LHCN-M2 (cell line): ENCODE results near the gene CLCN5. TPM values are rescaled to one million over a fixed set of nuclear protein-coding genes. Genes with fewer than 3 reads are reported as not detected.

Experiments used
- DNase-seq: peaks from one replicate; pipeline ENCODE4 v3.0.0-alpha.2; 2012; ENCODE audit warnings: low read depth
- polyA plus RNA-seq: library from polyadenylated mRNA; unstranded; fragments of >200 nt; gene quantifications from one replicate; pipeline ENCODE4 v1.2.1, GENCODE V29; 2012; ENCODE audit warnings: missing spikeins
- total RNA-seq: library from RNA; depleted of rRNA; stranded (reverse); fragments of >200 nt; gene quantifications from 2 replicates; pipeline ENCODE4 v1.2.3, GENCODE V29; 2014; rRNA removed

Gene CLCN5
- 5.0 and 7.8 TPM in 2 replicates for total RNA-seq
- 1.5 TPM for polyA plus RNA-seq

DNA sequence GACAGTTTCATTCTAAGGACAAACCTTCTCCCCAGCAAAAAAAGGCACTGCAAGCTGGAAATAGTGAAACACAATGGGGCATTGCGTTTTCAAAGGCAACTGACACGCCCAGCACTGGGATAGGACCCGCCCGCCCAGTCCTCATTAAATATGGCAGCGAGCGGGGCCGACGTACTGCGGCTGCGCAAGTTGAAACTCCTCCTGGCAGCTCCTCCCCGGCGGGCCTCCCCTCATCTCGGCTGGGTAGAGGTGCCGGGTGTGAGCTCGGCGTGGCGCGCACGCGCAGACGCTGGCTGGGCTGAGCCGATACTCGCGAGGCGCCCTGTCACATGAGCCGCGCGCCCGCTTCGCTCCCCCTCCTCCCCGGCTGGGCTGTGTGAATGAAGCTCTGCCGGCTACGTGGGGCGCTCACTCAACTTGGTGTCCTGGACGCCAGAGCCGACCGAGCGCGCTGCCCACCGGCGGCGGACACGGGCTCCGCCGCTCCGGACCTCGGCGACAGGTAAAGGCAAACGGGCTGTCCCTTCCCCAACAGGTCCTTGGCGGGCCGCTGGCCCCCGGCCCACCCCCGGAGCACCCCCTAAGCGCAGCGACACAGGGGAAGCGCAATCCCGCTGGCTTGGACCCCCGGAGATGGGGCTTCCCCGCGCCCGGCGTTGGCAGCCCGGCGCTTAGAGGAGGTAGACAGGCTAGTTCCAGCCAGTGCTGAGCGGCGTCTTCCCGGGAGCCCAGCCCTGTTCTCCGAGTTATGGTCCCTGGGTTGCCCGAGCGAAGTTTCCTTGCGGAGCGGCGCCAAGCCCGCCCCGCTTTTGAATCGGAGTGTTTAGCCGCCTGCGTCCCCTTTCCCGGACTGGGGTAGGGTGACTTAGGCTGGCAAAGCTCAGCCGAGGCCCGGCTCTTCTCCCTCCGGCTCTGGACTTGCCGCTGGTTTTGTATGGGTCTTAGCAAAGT is at the start of gene CLCN5:
CLCN5 (plus strand) TSS at position 306 of the 951 bp plus-strand sequence. CDS start 2,703 bp downstream, outside the sequence.
- peak; percentile 91 for DNase-seq

DNA sequence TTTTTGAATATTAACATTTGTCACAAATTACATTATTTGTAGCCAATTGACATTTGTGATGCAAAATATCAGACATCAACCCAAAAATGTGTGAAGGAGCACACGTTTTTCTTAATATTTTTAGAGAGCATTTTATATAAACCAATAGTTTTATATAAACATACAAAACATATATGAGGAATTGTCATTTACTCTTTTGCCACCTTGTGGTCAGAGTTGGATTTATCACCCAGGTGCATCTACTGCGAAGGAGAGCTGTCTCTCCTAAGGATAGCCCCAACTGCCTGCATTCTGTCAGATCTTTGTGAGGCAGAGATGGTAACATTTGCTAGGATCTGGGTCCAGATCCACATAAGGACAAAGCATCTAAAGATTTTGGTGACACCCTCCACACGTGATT is 45.6 kb upstream of the CLCN5 start:
- peak; percentile 10 for DNase-seq

DNA sequence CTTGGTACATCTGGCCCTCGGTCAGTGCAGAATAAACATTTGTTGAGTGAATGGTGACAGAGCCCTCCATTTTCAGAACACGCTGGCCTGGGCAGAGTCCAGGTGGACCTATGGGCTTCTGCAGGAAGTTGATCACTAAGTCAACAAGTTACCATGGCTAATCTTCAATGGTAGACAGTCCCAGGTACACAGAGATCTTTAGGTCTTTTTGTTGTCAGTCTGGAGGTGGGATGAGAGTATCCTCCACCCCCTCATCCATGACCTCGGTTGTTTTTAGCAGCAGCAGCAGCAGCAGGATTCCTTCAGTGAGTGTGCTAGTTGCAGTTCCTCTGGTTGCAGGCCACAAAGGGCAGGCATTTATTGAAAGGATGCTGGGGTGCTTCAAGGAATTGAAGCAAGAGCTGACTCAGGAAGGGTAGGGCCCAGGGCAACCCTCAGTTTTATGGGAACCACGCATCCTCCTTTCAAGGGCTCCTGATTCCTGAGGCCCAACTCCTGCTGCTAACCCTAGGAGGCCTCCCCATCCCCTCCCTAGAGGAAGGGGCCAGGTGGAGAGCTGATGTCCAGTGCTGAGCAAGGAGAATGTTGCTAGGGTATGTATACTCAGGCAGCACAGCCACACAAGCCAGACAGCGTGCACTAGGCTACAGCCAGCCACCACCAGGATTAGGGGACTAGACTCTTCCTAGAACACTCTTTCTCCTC is 44.8 kb upstream of the CLCN5 start:
- no peak for DNase-seq

DNA sequence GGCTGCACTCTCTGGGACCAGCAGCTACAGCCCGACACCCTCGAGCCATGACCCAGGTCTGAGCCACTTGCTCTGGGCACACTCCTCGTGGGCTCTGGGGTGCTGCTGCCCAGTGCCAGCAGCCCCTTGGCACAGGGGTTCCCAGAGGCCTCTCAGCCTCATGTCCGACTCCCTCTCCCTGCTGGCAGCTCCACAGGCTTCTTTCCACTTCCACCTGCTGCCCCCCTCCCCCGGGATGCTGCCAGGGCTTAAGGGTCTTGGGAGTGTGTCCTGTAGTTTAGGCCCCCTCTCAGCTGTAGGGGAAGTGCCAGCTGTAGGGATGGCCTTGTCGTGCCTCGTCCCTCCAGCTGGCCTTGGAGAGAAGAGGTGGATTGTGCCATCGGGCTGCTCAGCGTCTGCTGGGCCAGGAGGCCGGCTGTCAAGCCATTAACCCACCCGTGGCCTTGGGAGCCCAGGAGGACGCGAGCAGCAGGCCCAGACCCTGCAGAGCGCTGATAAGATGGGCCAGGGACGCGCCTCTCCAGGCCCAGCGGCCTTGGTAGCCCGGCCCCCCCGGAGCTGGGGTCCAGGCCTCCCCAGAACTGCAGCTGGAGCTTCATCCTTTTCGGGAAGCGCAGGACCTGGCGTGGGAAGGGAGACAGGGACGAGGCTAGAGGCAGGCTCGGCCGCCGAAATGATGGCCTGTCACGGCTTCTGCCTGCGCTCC is 44.1 kb upstream of the CLCN5 start:
- DNase-seq: no peak

DNA sequence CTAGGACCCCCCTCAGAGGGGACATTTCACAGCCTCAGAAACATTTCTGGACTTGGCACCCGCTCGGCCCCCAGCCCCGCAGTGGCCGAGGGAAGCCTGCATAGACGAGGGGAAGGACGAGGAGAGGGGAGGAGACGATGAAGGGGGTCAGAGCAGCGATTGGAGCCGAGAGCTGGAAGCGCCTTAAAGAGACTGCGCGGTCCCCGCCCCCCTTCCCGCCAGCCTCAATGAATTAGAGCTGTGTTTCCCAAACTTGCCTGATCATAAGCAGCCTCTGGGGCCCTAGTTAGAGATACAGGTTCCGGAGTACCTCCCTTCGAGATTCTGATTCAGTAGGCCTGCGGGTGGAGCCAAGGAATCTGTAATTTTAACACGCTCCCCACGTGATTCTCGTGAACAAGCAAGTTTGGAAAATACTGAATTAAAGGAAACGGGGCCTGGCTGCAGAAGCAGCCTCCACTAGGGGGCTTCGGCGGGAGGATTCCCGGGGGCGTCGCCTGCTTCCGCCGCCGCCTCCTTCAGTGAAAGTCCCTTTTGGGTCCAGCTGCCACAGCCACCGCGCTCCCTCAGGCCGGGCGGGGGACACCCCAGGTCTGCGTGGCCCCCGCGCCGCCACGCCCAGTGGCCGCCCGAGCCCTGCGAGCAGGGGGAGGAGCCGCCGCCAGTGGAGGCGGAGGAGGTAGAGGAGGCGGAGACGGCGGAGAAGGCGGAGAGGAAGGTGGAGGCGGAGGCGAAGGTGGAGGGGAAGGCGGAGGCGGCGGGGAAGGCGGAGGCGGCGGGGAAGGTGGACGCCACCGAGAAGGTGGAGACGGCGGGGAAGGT is 43.4 kb upstream of the CLCN5 start, which contains the start of gene USP27X:
USP27X (plus strand) TSS at position 651 of the 822 bp plus-strand sequence. CDS start 824 bp downstream, outside the sequence.
- peak; percentile 82 for DNase-seq

DNA sequence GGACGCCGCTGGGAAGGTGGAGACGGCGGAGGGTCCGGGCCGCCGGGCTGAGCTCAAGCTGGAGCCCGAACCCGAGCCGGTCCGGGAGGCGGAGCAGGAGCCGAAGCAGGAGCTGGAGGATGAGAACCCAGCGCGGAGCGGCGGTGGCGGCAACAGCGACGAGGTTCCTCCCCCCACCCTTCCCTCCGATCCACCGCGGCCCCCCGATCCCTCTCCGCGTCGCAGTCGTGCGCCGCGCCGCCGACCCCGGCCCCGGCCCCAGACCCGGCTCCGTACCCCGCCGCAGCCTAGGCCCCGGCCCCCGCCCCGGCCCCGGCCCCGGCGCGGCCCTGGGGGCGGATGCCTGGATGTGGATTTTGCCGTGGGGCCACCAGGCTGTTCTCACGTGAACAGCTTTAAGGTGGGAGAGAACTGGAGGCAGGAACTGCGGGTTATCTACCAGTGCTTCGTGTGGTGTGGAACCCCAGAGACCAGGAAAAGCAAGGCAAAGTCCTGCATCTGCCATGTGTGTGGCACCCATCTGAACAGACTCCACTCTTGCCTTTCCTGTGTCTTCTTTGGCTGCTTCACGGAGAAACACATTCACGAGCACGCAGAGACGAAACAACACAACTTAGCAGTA is 42.6 kb upstream of the CLCN5 start:
- no peak for DNase-seq

DNA sequence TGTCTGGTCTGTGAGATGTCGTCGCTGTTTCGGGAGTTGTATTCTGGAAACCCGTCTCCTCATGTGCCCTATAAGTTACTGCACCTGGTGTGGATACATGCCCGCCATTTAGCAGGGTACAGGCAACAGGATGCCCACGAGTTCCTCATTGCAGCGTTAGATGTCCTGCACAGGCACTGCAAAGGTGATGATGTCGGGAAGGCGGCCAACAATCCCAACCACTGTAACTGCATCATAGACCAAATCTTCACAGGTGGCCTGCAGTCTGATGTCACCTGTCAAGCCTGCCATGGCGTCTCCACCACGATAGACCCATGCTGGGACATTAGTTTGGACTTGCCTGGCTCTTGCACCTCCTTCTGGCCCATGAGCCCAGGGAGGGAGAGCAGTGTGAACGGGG is 41.7 kb upstream of the CLCN5 start:
- DNase-seq: no peak

DNA sequence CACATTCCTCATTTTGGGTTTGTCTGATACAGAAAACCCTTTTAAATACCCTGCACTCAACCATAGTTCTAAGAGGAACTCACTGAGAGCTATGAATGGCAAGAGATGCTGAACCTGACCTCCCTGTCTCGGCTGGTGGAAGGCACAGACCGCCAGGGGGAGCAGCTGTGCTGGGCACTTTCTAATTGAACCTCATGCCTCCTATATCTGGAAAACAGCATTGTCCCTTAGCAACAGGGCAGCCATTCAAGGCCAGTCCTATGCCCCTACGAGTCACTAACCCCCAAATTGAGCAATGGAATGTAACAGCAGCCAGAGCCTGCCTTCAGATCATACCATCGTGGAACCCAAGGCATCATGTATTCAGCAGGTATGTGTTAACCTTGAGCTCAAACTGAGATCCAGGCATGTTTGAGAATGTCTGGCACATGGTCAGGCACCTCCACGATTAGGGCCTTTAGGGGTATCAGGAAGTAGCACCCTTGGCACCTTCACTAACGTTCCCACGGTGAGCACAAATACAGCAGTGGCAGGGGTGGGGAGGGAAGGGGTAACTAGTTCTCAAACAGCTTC is 38.0 kb upstream of the CLCN5 start:
- DNase-seq: peak; percentile 63

DNA sequence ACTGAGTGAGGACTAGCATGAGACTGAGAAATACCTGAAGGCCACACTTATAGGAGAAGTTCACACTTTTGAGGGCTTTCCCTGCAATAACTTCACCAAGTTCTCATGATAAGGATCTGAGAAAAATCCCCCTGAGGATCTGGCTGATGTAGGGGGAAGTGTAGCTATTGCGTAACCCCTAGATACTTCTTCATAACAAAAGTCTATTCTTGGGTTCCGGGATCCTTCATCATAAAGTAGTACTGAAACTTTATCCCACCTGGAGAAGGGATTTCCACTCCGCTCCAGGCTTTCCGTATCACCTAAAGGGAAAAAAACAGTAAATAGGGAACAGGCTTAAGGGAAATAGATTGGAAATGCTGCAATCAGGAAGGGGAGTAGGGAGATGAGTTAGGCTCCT is 29.9 kb upstream of the CLCN5 start:
- no peak for DNase-seq

DNA sequence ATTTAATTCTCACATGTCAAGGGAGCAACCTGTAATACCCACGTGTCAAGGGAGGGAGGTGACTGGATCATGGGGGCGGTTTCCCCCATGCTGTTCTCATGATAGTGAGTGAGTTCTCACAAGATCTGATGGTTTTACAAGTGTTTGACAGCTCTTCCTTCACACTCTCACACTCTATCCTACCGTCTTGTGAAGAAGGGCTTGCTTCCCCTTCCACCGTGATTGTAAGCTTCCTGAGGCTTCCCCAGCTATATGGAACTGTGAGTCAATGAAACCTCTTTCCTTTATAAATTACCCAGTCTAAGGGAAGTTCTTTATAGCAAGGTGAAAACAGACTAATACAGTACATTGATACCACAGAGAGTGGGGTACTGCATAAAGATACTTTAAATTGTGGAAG is 25.4 kb upstream of the CLCN5 start:
- no peak for DNase-seq

DNA sequence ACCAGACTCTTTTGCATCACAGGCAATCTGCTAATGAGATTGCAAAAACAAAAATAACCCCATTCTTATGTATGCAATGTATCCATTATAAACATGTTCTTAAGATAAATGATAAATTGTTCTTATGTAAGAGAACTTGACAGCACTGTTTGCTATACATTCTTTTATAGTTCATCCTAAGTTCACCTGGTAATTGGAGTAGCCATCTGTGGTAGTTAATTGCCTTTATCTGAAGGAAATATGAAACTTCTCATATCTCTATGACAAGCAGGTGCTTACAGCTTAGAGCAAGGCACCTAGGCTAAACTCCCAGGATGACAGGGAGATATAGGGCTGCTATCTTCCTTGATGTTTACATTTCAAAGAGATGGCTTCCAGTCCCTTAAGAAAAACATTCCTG is 21.3 kb upstream of the CLCN5 start:
- DNase-seq: no peak

DNA sequence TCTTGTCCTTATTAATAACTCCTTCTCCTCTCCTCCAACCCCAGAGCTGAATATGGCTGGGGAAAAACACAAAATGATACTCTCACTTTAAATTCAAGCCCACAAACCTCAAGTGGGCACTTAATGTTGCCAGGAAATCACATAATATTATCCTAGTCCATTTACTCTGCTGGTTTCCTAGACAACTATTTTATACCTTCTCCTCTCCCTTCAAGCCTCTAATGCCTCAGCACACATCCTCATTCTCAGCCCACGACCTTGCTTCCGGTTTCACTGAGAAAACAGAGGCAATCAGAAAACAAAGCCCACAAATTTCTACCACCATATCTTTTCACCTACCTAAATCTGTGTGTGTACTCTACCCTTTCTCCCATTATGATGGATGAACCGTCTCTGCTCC is 12.1 kb upstream of the CLCN5 start:
- no peak for DNase-seq

DNA sequence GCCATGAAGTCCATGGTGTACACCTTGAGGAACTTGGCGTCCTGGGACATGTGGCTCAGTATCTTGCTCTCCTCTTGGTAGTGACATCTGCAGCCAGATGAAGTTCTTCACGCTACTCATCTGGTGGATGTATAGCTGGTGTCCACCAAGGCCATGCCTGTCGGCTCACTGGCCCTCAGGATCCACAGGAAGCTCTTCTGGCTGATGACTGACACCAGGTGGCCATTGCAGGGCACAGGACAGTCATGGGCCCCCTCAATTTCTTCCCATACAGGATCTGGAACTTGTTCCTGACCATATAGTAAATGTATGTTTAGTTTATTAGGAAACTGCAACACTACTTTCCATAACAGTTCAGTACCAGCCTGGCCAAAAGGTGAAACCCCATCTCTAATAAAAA is 10.3 kb upstream of the CLCN5 start:
- no peak for DNase-seq

DNA sequence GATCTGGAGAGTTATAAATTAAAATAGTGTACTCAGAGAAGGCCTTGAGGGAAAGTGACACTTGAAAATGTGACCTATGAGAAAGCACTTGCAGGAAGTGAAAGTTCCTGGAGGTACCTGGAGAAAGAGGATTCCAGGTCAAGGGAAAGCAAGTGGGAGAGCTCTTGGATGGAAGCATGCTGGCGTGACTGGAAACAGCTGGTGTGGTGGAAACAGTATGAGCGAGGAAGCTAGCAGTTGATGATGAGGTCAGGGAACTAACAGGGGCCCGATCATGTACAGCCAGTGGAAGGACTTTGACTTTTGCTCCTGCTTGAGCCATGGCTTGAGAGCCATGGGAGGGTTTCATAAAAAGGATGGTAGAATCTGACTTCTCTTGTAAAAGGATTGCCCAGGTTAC is 9.5 kb upstream of the CLCN5 start:
- DNase-seq: peak; percentile 40

DNA sequence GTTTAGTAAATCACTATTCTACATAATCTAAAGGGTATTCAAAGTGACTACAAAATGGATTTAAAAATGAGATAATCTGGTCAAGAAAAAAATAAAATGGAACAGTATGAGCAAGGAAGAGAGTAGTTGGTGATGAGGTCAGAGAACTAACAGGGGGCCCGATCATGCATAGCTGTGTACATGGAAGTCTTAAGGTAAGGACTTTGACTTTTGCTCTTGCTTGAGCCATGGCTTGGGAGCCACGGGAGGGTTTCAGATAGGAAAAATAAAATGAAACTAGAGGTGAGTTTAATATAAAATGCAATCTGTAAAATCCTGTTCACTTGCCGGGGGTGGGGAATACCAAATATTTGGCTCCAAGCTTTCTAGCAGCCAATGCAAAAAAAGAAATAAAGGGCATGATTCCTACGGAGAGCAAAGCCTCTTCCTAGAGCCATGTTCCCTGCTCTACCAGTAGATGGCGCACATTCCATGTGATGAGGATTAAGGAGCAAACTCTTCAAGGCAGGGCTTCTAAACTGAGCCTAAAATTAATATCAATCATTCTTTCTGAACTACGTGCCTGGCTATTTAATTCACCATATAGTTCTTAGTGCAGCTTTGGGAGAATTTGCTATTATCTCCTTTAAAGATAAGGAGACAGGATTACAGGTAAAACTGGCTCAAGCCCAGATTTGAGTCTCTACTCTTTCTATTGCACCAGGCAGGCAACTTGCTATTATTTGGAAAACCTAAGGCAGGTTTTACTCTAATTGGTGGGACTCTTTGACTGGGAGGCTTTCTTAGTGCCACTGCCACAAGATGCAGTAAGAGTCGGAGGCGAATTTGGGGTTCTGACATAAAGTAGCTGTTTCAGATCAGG is 6.8 kb upstream of the CLCN5 start:
- peak; percentile 49 for DNase-seq

DNA sequence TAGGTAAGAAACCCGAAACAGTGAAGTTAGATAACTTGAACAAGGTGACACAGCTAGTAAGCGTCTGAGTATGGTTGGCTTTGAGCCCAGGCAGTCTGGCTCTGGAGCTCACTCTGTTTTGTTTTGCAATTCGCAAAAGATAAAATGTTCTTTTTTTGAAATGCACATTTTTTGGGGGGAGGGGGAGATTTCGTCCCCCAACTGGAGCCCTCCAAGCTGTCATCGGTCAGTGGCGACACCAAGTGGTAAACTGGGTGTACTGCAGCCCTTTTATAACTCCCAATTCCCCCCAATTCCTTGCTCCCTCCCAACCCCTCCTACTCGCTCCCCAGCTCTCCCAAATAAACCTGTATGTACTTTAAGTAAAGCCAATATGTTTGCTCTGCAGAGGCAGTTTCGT is 2.8 kb upstream of the CLCN5 start:
- peak; percentile 15 for DNase-seq

DNA sequence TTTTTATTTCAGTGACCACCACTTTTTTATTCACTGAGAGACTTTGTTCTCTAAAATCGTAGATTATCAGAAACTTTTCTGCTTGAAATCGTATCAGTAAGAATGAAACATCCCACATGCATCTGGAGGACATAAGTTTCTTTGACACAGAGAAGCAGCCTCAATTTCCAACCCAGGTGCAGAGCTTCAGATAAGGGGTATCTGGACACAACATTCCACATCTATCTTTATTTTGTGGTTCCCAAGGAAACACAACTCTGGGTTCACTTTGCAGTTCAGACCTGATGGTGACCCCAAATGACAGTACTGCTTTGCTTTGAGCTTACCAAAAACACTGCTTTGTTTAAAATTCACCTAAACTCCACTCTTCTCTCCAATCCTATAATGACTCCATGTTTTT is 1.3 kb upstream of the CLCN5 start:
- no peak for DNase-seq

DNA sequence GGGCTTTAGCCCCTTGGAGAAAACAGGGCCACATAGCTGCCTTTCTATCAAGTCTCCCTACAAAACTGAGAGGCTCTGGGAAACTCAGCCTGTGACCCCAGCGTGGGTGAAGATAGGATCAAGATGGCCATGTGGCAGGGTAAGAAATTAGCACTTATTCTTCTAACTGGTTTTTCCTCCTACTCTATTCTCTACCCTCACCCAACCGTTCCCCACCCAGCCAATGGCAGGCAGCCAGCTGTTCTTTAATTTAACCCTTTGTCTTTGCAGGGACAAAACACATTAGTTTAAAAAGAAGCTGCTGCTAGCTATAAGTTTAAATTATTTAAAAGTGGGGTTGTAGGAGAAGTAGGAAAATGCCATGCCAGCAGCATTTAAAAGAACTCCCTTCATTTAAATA is 2.8 kb downstream of the CLCN5 start:
- DNase-seq: no peak

DNA sequence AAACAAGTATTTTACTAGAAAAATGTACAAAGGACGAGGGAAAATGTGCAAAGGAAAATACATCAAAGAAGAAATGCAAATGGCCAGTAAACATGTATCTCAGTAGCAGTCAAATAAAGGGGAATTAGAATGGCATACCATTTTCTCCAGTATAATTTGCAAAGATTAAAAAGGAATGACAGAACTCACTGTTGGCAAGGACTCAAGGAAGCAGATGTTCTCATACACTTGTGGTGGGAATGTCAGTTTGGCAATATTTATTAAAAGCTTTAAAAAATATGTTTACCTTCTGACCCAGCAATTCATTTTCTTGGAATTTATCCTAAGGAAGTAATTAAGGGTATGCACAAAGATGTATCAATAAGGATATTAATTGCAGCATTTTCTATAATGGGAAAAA is 7.6 kb downstream of the CLCN5 start:
- DNase-seq: peak; percentile 37
